ENCODE data around the gene STAG1. TPM values are rescaled to one million over a fixed set of nuclear protein-coding genes. Genes with fewer than 3 reads are reported as not detected.

STAG1 gene
- polyA plus RNA-seq, 3 donors: 7.2 to 10.0 (median 7.5) TPM

DNA sequence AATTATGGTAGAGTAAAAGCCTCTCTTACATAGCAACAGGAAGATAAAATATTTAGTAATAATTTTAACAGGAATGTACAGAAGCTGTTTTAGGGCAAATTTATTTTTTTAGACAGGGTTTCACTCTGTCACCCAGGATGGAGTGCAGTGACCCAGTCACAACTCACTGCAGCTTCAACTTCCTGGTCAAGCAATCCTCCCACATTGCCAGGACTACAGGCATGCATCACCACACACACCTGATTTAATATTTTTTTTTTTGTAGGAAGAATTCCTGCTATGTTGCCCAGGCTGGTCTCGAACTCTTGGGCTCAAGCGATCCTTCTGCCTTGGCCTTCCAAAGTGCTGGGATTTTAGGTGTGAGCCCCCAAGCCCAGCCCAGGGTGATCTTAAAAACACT lies 440.9 kb downstream of the STAG1 start:
- TF ChIP-seq CTCF (IDR thresholded peaks at IDR 0.05): no peak
- no peaks in the 10 kb centered on the region for H3K79me2 ChIP-seq (ENCODE audit: insufficient read depth, low read length)
- H3K27me3 ChIP-seq (ENCODE audit: control insufficient read depth in 2 of 2, insufficient read depth in 2 of 2, low read length in 2 of 2): no peaks in the 10 kb centered on the region
- H3K9me3 ChIP-seq (replicated peaks in 1 of 2; ENCODE audit: control insufficient read depth in 1 of 2, insufficient read depth in 1 of 2, low read length in 2 of 2): peaks cover 0 to 4% of the 10 kb centered on the region in 2 donors
- no peaks in the 10 kb centered on the region for H3K4me1 ChIP-seq (ENCODE audit: control insufficient read depth in 1 of 2, insufficient read depth in 2 of 2, low read length in 2 of 2)
- intact Hi-C loops (cut with micrococcal nuclease): no loop called here
- H3K4me3 Mint-ChIP-seq: no peak overlapping the region
- H3K9ac ChIP-seq (ENCODE audit: insufficient read depth, low read length, poor library complexity, severe bottlenecking): no peak overlapping the region
- 94% methylated on average over 2 of the region's 2 CpGs for WGBS (ENCODE audit: insufficient coverage)
- no peak overlapping the region for H3K27ac ChIP-seq (ENCODE audit: low read depth in 1 of 2, low read length in 2 of 2)
- peaks cover 18 to 25% of the 10 kb centered on the region in 2 donors for H3K36me3 Mint-ChIP-seq
- H2AFZ ChIP-seq (ENCODE audit: insufficient read depth, low read depth, low read length, poor library complexity, severe bottlenecking): no peak overlapping the region
- DNase-seq: no peak
- no peaks in the 10 kb centered on the region for H3K36me3 ChIP-seq (replicated peaks in 1 of 2; ENCODE audit: control insufficient read depth in 1 of 2, insufficient read depth in 2 of 2, low read length in 2 of 2)
- H4K20me1 ChIP-seq (ENCODE audit: insufficient read depth, low read length): no peaks in the 10 kb centered on the region
- no peak overlapping the region for H3K4me3 ChIP-seq (replicated peaks in 1 of 3; ENCODE audit: low read depth in 2 of 3, low read length in 3 of 3)
- H3K4me2 ChIP-seq (replicated peaks; ENCODE audit: extremely low read depth, low read length, poor library complexity, severe bottlenecking): no peak overlapping the region
- H3K9me3 Mint-ChIP-seq: peaks cover 0 to 2% (median 0%) of the 10 kb centered on the region in 7 donors
- H3K27ac Mint-ChIP-seq: no peak overlapping the region
- H3K27me3 Mint-ChIP-seq (ENCODE audit: low read depth in 3 of 3): peaks cover 0 to 3% (median 0%) of the 10 kb centered on the region in 3 donors
- no peaks in the 10 kb centered on the region for H3K4me1 Mint-ChIP-seq

DNA sequence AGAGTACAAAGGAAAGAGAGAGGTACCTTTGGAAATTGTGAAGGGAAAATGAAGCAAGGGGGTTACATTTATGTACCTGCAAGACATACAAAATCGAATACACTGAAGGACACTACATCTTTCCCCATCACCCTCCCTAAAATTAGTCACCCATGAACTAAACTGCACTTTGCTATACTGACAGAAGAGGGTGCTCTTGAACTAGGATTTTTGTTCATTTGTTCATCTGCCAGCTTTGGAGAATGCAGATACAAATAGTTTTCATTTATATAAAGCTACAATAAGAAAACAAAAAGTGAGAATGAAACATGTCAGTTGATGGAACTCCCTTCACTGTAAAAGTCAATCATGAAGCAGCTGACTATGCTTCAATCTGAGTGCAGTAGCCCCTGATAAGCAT lies 446.3 kb downstream of the STAG1 start:
- Mint-ChIP-seq H3K4me1 (no peaks in the 10 kb centered on the region), H3K36me3 (peaks cover 27 to 55% of the 10 kb centered on the region in 2 donors), H3K4me3 (no peak overlapping the region), H3K27me3 (ENCODE audit: low read depth in 3 of 3) (peaks cover 0 to 2% (median 0%) of the 10 kb centered on the region in 3 donors), H3K9me3 (peaks cover 0 to 9% (median 2%) of the 10 kb centered on the region in 7 donors), H3K27ac (peak overlapping the region in 1 of 7 donors; percentile 25)
- Histone ChIP-seq H3K27ac (ENCODE audit: low read depth in 1 of 2, low read length in 2 of 2) (no peak overlapping the region), H4K20me1 (ENCODE audit: insufficient read depth, low read length) (no peaks in the 10 kb centered on the region), H3K9me3 (replicated peaks in 1 of 2; ENCODE audit: control insufficient read depth in 1 of 2, insufficient read depth in 1 of 2, low read length in 2 of 2) (peaks cover 0 to 9% of the 10 kb centered on the region in 2 donors), H3K4me2 (replicated peaks; ENCODE audit: extremely low read depth, low read length, poor library complexity, severe bottlenecking) (no peak overlapping the region), H3K27me3 (ENCODE audit: control insufficient read depth in 2 of 2, insufficient read depth in 2 of 2, low read length in 2 of 2) (no peaks in the 10 kb centered on the region), H3K36me3 (replicated peaks in 1 of 2; ENCODE audit: control insufficient read depth in 1 of 2, insufficient read depth in 2 of 2, low read length in 2 of 2) (peaks cover 6 to 18% of the 10 kb centered on the region in 2 donors), H3K4me3 (replicated peaks in 1 of 3; ENCODE audit: low read depth in 2 of 3, low read length in 3 of 3) (no peak overlapping the region), H3K9ac (ENCODE audit: insufficient read depth, low read length, poor library complexity, severe bottlenecking) (no peak overlapping the region), H2AFZ (ENCODE audit: insufficient read depth, low read depth, low read length, poor library complexity, severe bottlenecking) (no peak overlapping the region), H3K79me2 (ENCODE audit: insufficient read depth, low read length) (no peaks in the 10 kb centered on the region), H3K4me1 (ENCODE audit: control insufficient read depth in 1 of 2, insufficient read depth in 2 of 2, low read length in 2 of 2) (no peaks in the 10 kb centered on the region)
- TF ChIP-seq CTCF (IDR thresholded peaks at IDR 0.05): no peak
- no CpG with 5 or more reads among the region's 1 CpG for WGBS (ENCODE audit: insufficient coverage)
- intact Hi-C loops (cut with micrococcal nuclease): no loop called here
- peak in 1 of 3 donors; percentile 2 for DNase-seq

Measured in CD14-positive monocyte (primary cell).